ENCODE data around the gene TNS4. TPM values are rescaled to one million over a fixed set of nuclear protein-coding genes. Genes with fewer than 3 reads are reported as not detected.
A peak's percentile ranks its signal among the peaks of the same experiment; 100 is the strongest.

Gene TNS4
- total and polyA plus RNA-seq, 3 experiments from 2014 or later, result 0.41 to 3.1 (median 3.1) TPM

DNA sequence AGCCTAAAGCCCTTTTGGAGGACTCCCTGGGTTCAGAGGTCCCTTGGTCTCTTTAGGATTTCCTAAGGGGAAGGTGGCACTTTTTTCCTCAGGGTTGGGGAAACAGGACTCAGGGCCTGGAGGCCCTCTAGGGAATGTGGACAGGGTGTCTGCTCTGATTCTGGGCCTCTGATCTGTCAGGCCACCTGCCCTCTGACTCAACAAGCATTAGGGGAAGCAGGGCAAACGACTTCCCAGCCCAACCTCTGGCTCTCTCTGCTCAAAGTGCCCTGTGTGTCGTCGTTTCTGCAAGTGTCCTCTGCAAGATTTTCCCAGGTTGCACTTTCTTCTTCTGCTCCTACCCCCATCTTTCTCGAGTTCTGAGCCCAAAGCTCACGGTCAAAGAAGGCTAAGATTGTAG, 64.8 kb downstream of the TNS4 start:
- H3K4me1 ChIP-seq (ENCODE audit: insufficient read depth, low read length), result no peaks in the 10 kb centered on the region
- CTCF ChIA-PET, result interaction anchor here (1.6 kb wide), 1 partner anchor 39 kb away, joined by 3 read pairs; no protein-coding TSS in a partner anchor
- peak in 1 of 5 donors; percentile 0 for DNase-seq
- H3K9me3 ChIP-seq (ENCODE audit: low read length), result no peaks in the 10 kb centered on the region
- no peaks in the 10 kb centered on the region for H3K27me3 Mint-ChIP-seq
- H3K9me3 Mint-ChIP-seq, result no peaks in the 10 kb centered on the region
- POLR2A ChIA-PET, result no interaction called here
- H3K27me3 ChIP-seq (ENCODE audit: insufficient read depth, low read length, poor library complexity, severe bottlenecking), result no peaks in the 10 kb centered on the region
- no peak overlapping the region for H3K27ac Mint-ChIP-seq
- no peaks in the 10 kb centered on the region for H3K36me3 Mint-ChIP-seq
- no peak overlapping the region for H3K27ac ChIP-seq (ENCODE audit: low read depth, low read length)
- no peak overlapping the region for H3K4me3 Mint-ChIP-seq
- H3K4me3 ChIP-seq (ENCODE audit: low read length), result no peak overlapping the region
- H3K36me3 ChIP-seq (ENCODE audit: insufficient read depth, low read length), result no peaks in the 10 kb centered on the region
- H3K4me1 Mint-ChIP-seq, result peaks cover 2 to 6% (median 3%) of the 10 kb centered on the region in 3 donors

DNA sequence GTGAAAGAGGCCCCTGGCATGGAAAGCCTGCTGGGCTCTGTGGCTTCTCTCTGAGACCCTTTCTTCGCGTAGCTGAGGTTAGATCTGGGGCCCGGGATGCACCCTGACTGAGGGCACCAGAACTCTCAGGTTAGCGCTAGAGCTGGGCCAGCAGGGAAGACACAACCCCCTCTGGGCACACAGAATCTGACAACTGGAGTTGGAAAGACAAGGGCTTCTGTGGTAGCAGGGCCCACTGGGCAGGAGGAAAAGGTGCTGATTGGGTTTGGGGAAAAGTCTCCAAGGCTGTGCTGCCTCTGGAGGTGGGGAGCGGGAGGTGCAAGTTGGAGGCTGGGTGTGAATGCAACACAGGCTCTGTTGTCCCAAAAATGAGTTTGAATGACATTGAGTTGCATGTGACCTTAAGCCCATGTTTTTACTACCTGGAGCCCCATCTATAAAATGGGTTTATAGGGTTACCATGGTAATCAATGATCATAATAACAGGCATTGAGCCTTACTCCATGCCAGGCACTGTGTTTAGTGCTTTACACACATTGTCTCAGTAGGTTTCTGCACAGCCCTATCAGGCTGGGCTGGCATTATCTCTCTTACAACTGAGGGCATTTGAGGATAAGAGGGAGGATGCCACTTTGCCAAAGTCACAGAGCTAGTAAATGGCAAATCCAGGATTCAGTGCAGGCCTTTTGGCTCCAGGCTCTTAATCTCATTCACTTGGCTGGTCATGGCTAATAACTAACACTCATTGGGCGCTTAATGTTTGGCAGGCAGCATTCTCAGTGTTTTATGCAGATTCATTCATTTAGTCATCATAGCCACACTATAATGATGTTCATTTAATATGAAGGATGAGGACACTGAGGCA, 67.6 kb downstream of the TNS4 start:
- POLR2A ChIA-PET, result no interaction called here

DNA sequence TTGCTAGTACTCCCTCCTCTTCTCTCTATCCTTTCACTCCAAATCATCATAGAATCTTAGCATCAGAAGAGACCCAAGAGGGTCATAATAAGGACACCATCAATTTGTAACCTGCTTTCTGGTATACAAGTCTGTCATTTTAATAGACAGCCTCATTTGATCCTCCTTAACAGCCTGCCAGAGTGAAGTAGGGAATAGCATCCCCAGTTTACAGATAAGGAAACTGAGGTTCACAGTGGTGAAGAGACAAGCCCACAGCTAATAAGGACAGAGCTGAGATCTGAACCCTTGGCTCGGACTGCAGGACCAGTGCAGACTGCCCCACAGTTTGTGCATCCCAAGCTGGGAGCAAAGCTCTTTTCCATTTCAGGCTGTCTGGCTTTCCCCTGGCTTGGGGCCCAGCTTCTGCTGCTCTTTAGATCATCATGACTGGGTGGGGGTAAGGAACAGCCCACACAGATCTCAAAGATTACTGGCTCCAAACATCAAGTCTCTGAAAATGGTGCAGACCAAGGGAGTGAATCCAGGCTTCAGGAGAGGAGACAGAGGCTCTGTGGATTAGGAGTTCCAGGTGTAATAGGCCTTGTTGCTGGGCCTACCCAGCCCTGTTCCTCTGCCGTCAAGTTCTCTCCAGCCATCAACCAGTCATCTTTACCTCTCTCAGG, 68.4 kb downstream of the TNS4 start:
- Mint-ChIP-seq H3K36me3 (no peaks in the 10 kb centered on the region), H3K4me3 (no peak overlapping the region), H3K27ac (peak overlapping the region in 3 of 8 donors; percentile 24 to 43 (median 43)), H3K9me3 (no peaks in the 10 kb centered on the region), H3K27me3 (peaks cover 0 to 6% of the 10 kb centered on the region in 2 donors), H3K4me1 (peaks cover 2 to 8% (median 2%) of the 10 kb centered on the region in 3 donors)
- ChIA-PET POLR2A (no interaction called here), CTCF (interaction anchor here (1.3 kb wide), 1 partner anchor 15 kb away, joined by 3 read pairs; no protein-coding TSS in a partner anchor)
- no peak overlapping the region for H3K4me3 ChIP-seq (ENCODE audit: low read length)
- H3K9me3 ChIP-seq (ENCODE audit: low read length), result no peaks in the 10 kb centered on the region
- DNase-seq, result no peak
- H3K36me3 ChIP-seq (ENCODE audit: insufficient read depth, low read length), result no peaks in the 10 kb centered on the region
- H3K27me3 ChIP-seq (ENCODE audit: insufficient read depth, low read length, poor library complexity, severe bottlenecking), result no peaks in the 10 kb centered on the region
- no peak overlapping the region for H3K27ac ChIP-seq (ENCODE audit: low read depth, low read length)
- H3K4me1 ChIP-seq (ENCODE audit: insufficient read depth, low read length), result peaks cover 1% of the 10 kb centered on the region

More for the DNA sequence above, 67.6 kb downstream of the TNS4 start:
- Mint-ChIP-seq H3K27ac (peak overlapping the region in 1 of 8 donors; percentile 42), H3K4me3 (no peak overlapping the region), H3K4me1 (peaks cover 0 to 6% (median 2%) of the 10 kb centered on the region in 3 donors), H3K36me3 (no peaks in the 10 kb centered on the region), H3K27me3 (peaks cover 0 to 6% of the 10 kb centered on the region in 2 donors), H3K9me3 (no peaks in the 10 kb centered on the region)
- CTCF ChIA-PET, result interaction anchor here (1.0 to 1.3 kb wide), 2 partner anchors 14 to 18 kb away, joined by 3 read pairs; no protein-coding TSS in a partner anchor
- Histone ChIP-seq H3K4me3 (ENCODE audit: low read length) (no peak overlapping the region), H3K4me1 (ENCODE audit: insufficient read depth, low read length) (no peaks in the 10 kb centered on the region), H3K36me3 (ENCODE audit: insufficient read depth, low read length) (no peaks in the 10 kb centered on the region), H3K27ac (ENCODE audit: low read depth, low read length) (no peak overlapping the region), H3K9me3 (ENCODE audit: low read length) (no peaks in the 10 kb centered on the region), H3K27me3 (ENCODE audit: insufficient read depth, low read length, poor library complexity, severe bottlenecking) (no peaks in the 10 kb centered on the region)
- DNase-seq, result no peak

DNA sequence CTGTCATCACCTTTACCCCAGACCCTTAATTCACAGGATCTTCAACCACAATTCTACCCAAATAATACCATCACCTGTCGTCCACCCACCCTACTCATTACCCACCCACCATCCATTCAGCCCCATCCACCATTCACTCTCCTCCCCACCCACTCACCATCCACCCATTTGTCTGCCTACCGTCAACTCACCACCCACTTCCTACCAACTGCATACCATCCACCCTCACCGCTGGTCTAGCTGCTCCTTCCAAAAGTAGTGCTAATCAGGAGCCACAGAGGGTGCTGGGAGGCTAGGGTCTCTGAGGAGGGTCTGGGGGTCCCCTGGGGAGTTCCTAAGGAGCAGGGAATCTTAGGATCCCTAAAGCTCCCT, 70.2 kb downstream of the TNS4 start:
- peaks cover 16 to 20% (median 20%) of the 10 kb centered on the region in 3 donors for H3K4me1 Mint-ChIP-seq
- H3K36me3 Mint-ChIP-seq, result no peaks in the 10 kb centered on the region
- no peaks in the 10 kb centered on the region for H3K27me3 ChIP-seq (ENCODE audit: insufficient read depth, low read length, poor library complexity, severe bottlenecking)
- peaks cover 19% of the 10 kb centered on the region for H3K4me1 ChIP-seq (ENCODE audit: insufficient read depth, low read length)
- H3K27ac ChIP-seq (ENCODE audit: low read depth, low read length), result no peak overlapping the region
- no peak overlapping the region for H3K4me3 Mint-ChIP-seq
- no peaks in the 10 kb centered on the region for H3K36me3 ChIP-seq (ENCODE audit: insufficient read depth, low read length)
- H3K9me3 ChIP-seq (ENCODE audit: low read length), result no peaks in the 10 kb centered on the region
- H3K9me3 Mint-ChIP-seq, result no peaks in the 10 kb centered on the region
- H3K4me3 ChIP-seq (ENCODE audit: low read length), result no peak overlapping the region
- CTCF ChIA-PET, result interaction anchor here (1.1 to 1.7 kb wide), 2 partner anchors 13 to 102 kb away, joined by 3 to 4 read pairs; partner anchors contain the start of gene TOP2A
- peak overlapping the region in 1 of 8 donors; percentile 96 for H3K27ac Mint-ChIP-seq
- no peak for DNase-seq
- peaks cover 0 to 6% of the 10 kb centered on the region in 2 donors for H3K27me3 Mint-ChIP-seq
- POLR2A ChIA-PET, result no interaction called here

DNA sequence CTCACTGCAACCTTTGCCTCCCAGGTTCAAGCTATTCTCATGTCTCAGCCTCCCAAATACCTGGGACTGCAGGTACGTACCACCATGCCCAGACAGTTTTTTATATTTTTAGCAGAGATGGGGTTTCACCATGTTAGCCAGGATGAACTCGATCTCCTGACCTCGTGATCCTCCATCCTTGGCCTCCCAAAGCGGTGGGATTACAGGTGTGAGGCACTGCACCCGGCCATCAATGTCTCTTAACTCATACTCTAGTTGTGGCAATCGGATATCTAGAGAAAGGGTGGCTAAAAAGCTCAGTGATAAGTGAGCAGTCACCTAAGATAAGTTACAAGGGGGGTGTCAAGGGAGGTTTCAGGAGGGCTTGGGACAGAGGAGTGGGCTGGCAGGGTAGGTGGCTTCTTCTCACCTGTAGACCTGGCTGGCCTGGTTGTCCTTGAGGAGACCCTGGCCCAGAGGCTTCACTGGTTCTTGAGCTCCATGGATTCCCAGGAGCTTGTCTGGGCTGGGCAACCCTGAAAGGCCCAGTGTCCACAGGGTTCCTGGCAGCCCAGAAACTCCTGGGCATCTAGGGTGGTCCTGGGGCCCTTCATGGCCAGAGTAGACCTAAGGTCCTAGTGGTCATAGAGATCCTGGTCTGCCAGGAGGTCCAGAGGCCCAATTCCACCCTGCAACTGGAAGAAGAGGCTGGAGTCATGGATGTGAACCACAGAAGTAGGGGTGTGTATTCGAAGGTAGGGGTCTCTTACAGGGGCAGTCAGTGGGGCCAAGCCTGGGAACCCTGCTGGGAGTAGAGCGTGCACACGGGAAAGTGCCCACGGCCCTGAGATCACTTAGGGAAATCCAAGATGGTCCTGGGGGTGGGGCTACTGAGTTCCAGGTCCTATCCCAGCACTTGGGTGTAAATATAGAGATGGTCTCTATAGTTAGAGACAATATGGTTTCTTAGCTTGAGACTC, 70.9 kb downstream of the TNS4 start:
- DNase-seq, result no peak
- no peaks in the 10 kb centered on the region for H3K36me3 Mint-ChIP-seq
- Histone ChIP-seq H3K36me3 (ENCODE audit: insufficient read depth, low read length) (no peaks in the 10 kb centered on the region), H3K27me3 (ENCODE audit: insufficient read depth, low read length, poor library complexity, severe bottlenecking) (no peaks in the 10 kb centered on the region), H3K9me3 (ENCODE audit: low read length) (no peaks in the 10 kb centered on the region), H3K27ac (ENCODE audit: low read depth, low read length) (no peak overlapping the region), H3K4me1 (ENCODE audit: insufficient read depth, low read length) (peaks cover 26% of the 10 kb centered on the region), H3K4me3 (ENCODE audit: low read length) (no peak overlapping the region)
- H3K4me3 Mint-ChIP-seq, result no peak overlapping the region
- H3K27me3 Mint-ChIP-seq, result peaks cover 0 to 6% of the 10 kb centered on the region in 2 donors
- H3K9me3 Mint-ChIP-seq, result no peaks in the 10 kb centered on the region
- H3K27ac Mint-ChIP-seq, result peak overlapping the region in 1 of 8 donors; percentile 96
- ChIA-PET CTCF (interaction anchor here (1.1 to 1.7 kb wide), 2 partner anchors 13 to 103 kb away, joined by 3 to 4 read pairs; partner anchors contain the start of gene TOP2A), POLR2A (interaction anchor here (0.7 kb wide), 1 partner anchor 64 kb away, joined by 4 read pairs; no protein-coding TSS in a partner anchor)
- H3K4me1 Mint-ChIP-seq, result peaks cover 23 to 27% (median 26%) of the 10 kb centered on the region in 3 donors

DNA sequence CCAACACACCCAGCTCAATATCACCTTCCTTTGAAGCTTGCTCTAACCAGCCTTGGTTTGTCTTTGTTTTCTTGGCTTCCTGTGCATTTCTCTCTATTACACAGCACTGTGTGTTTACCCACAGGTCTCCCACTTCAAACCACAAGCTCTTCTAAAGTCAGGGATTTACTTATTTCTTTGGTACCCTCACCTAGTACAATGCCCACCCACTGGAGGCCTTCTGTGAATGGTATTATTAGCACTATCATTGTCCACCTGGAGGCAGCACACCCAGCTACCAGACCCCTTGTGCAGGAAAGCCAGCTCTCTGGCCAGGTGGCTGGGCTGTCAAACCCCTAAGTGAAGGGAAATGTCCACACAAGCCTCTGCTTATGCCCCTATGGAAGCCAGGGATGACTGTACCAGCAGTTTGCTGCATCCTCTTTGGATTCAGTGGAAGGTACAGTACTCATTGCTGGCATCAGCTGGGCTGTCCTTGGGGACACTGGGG, 74.4 kb downstream of the TNS4 start:
- Mint-ChIP-seq H3K4me3 (peak overlapping the region in 5 of 7 donors; percentile 2 to 66 (median 22)), H3K27me3 (peaks cover 0 to 6% of the 10 kb centered on the region in 2 donors), H3K27ac (peak overlapping the region in 6 of 8 donors; percentile 3 to 81 (median 17)), H3K4me1 (peaks cover 25 to 29% (median 29%) of the 10 kb centered on the region in 3 donors), H3K9me3 (no peaks in the 10 kb centered on the region), H3K36me3 (no peaks in the 10 kb centered on the region)
- DNase-seq, result peak in 1 of 5 donors; percentile 54
- H3K4me3 ChIP-seq (ENCODE audit: low read length), result peak overlapping the region; percentile 11
- no peaks in the 10 kb centered on the region for H3K27me3 ChIP-seq (ENCODE audit: insufficient read depth, low read length, poor library complexity, severe bottlenecking)
- H3K4me1 ChIP-seq (ENCODE audit: insufficient read depth, low read length), result peaks cover 29% of the 10 kb centered on the region
- H3K27ac ChIP-seq (ENCODE audit: low read depth, low read length), result no peak overlapping the region
- no peaks in the 10 kb centered on the region for H3K9me3 ChIP-seq (ENCODE audit: low read length)
- CTCF ChIA-PET, result interaction anchor here (0.9 to 3.6 kb wide), 9 partner anchors 10 to 137 kb away, joined by 3 to 20 read pairs (median 4); partner anchors contain the start of genes IGFBP4 and TOP2A
- H3K36me3 ChIP-seq (ENCODE audit: insufficient read depth, low read length), result no peaks in the 10 kb centered on the region
- POLR2A ChIA-PET, result interaction anchor here (0.5 to 2.1 kb wide), 4 partner anchors 9 to 167 kb away, joined by 3 to 10 read pairs (median 3); partner anchors contain the start of gene TOP2A

Measured in CD8-positive, alpha-beta memory T cell (primary cell).